Measurements from ENCODE around the gene ITM2A.

DNA sequence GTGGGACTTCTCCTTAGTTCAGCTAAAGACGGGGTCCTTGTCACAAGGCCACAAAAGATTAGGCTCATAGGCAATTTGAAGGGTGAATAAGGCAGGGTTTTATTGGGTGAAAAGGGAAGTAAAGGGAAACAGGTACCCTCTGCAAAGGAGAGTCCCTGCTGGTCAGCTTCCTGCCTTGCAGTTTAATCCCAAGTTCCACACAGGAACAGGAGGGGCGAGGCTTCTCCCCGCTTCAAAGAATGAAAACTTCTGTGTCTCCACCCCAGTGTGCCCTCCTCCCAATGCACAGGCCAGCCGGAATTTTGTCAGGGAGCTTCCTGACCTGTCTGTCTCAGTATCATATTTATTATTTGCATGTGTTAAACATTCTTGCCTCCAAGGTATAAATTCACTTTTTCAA lies 37.1 kb downstream of the ITM2A start:
- TF ChIP-seq, protein P1, sequence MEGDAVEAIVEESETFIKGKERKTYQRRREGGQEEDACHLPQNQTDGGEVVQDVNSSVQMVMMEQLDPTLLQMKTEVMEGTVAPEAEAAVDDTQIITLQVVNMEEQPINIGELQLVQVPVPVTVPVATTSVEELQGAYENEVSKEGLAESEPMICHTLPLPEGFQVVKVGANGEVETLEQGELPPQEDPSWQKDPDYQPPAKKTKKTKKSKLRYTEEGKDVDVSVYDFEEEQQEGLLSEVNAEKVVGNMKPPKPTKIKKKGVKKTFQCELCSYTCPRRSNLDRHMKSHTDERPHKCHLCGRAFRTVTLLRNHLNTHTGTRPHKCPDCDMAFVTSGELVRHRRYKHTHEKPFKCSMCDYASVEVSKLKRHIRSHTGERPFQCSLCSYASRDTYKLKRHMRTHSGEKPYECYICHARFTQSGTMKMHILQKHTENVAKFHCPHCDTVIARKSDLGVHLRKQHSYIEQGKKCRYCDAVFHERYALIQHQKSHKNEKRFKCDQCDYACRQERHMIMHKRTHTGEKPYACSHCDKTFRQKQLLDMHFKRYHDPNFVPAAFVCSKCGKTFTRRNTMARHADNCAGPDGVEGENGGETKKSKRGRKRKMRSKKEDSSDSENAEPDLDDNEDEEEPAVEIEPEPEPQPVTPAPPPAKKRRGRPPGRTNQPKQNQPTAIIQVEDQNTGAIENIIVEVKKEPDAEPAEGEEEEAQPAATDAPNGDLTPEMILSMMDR (IDR thresholded peaks at IDR 0.05): no peak
- TF ChIP-seq EP300 (IDR thresholded peaks at IDR 0.05) (no peak), POLR2AphosphoS5 (IDR thresholded peaks at IDR 0.05) (no peak)

Data from upper lobe of left lung (tissue), 4 donors.